H1 (cell line): ENCODE measurements around the gene MLEC. TPM values are rescaled to one million over a fixed set of nuclear protein-coding genes. Genes with fewer than 3 reads are reported as not detected.
A peak's percentile ranks its signal among the peaks of the same experiment; 100 is the strongest.

Experiments
- ASH2L ChIP-seq: fragments of 200-600, 300-600 bp; sonication (generic); IDR thresholded peaks from one replicate; pipeline ENCODE4 v1.7.1; 2017; ENCODE audit warnings: low read length
- CREB1 ChIP-seq: IDR thresholded peaks from 2 replicates; pipeline ENCODE4 v1.6.1; 2012; ENCODE audit warnings: inconsistent platforms
- CTCF ChIP-seq, 3 experiments: IDR thresholded peaks; 1 replicate in 2 of 3; 2 replicates in 1 of 3; pipeline versions ENCODE4 v1.5.1 to v1.6.1; 2011; ENCODE audit warnings: low read length in 3 of 3, mild to moderate bottlenecking in 3 of 3, inconsistent platforms in 2 of 3, low read depth in 1 of 3, moderate library complexity in 1 of 3; ENCODE audit not compliant: insufficient read depth in 1 of 3; ENCODE audit errors: control extremely low read depth in 1 of 3
- E2F6 ChIP-seq: IDR thresholded peaks from 2 replicates; pipeline ENCODE4 v1.6.1; 2012; ENCODE audit warnings: inconsistent platforms
- EGR1 ChIP-seq: IDR thresholded peaks from 2 replicates; pipeline ENCODE4 v1.6.1; 2011; ENCODE audit warnings: low read depth, low read length, borderline replicate concordance
- HDAC2 ChIP-seq, 2 experiments: fragments of 300-600 bp in 1 of 2; sonication (generic) in 1 of 2; IDR thresholded peaks; 2 replicates each; pipeline ENCODE4 v1.6.1; 2011 to 2012; ENCODE audit warnings: low read depth in 2 of 2, low read length in 2 of 2, mild to moderate bottlenecking in 2 of 2, moderate library complexity in 2 of 2, borderline replicate concordance in 1 of 2, inconsistent platforms in 1 of 2
- KDM4A ChIP-seq: IDR thresholded peaks from one replicate; pipeline ENCODE4 v1.7.1; 2012; ENCODE audit warnings: low read depth, mild to moderate bottlenecking, moderate library complexity, low read length, inconsistent platforms; ENCODE audit not compliant: severe bottlenecking
- PHF8 ChIP-seq: fragments of 200-600 bp; sonication (generic); conservative IDR thresholded peaks from 2 replicates; pipeline ENCODE4 v1.7.1; 2012; ENCODE audit warnings: low read depth, mild to moderate bottlenecking, inconsistent platforms, low read length, moderate library complexity
- RAD21 ChIP-seq, 2 experiments: IDR thresholded peaks in 1 of 2; conservative IDR thresholded peaks in 1 of 2; 2 replicates each; pipeline ENCODE4 v1.6.1; 2011; ENCODE audit warnings: low read depth in 2 of 2, low read length in 2 of 2, improper control_type of control experiment in 1 of 2, inconsistent platforms in 1 of 2, mild to moderate bottlenecking in 1 of 2, moderate library complexity in 1 of 2
- polyA plus RNA-seq, 7 experiments: library from polyadenylated mRNA; depleted of rRNA in 3 of 7; stranded (reverse) in 5 of 7; unstranded in 2 of 7; fragments of >200 nt in 5 of 7; fragments of 200-250 nt in 2 of 7; gene quantifications; 1 replicate in 5 of 7; 2 replicates in 1 of 7; 4 replicates in 1 of 7; pipeline versions ENCODE4 v1.2.1 to v1.2.3, GENCODE V29; 2011 to 2013; ENCODE audit warnings: missing spikeins in 2 of 7, mixed read lengths in 2 of 7
- total RNA-seq: library from RNA; stranded (reverse); fragmentation: NEBNext Ultra II Directional; extraction: Animal tissue kit (Norgen Biotek cat#: 25700); gene quantifications from 2 replicates; pipeline ENCODE4 v1.2.1, GENCODE V29; 2021

The MLEC gene
- total and polyA plus RNA-seq, 2 of the 8 experiments (the other 6 are each of a cell fraction or from before 2014, with no cell fraction given) = 37.1 to 260 TPM

DNA sequence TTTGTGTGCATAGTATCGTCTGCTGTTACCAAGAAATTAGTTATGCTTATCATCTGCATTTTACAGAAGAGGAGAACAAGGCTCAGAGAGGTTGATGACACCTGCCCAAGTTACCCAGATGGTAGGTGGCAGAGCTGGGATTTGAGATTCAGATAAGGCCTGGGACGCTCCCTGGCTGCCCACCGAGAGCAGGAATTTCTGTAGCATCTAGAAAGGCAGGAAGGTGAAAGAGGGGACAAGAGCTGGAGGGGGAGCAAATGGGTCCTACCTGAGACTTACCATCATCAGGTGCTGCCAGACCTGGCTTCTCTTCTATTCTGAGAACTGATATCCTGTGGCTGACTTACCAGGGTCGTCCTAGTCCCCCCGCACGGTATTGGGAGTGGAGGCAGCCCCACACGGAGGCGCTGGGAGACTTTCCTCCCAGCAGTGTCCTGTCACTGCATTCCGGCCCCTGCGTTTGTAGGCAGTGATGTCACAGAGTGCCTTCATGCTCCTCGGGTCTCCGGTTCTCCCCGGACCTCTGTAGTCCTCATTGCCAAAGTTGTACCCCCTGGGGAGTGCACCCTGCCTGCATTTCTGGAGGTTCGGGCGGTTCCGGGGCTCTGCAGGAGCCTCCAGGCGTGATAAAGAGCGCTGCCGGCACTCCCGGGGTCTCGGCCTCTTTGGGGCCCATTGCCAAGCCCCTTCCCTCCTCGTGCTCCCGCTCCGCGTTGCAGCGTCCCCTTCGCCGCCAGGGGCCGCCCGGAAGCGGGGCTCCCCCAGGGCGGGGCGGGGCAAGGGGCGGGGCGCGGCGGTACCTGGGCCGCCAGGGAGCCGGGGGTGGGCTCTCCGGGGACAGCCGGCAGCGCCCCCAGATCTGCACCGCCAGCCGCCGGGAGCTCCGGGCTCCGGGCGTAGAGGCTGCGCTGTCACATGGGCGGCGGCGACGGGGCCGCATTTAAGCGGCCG lies 46.9 kb upstream of the MLEC start, which contains the start of gene CABP1 (continued):
- TF ChIP-seq EGR1 = no peak
- 0 out of 4 replicates have a peak, but pooled peaks of 1 of the 2 experiments have one; percentile 41 for TF ChIP-seq HDAC2 (IDR thresholded peaks at IDR 0.05; ENCODE audit: borderline replicate concordance in 1 of 2, low read depth in 2 of 2, low read length in 2 of 2)
- TF ChIP-seq PHF8 = 0 out of 2 replicates have a peak, but pooled peaks have one; percentile 28
- peak; percentile 93 for TF ChIP-seq ASH2L
- peak in 1 of 2 experiments; percentile 38; a peak in 2 of 4 replicates for TF ChIP-seq RAD21 (IDR thresholded peaks at IDR 0.05 in 1 of 2, conservative IDR thresholded peaks at IDR 0.05 in 1 of 2; ENCODE audit: low read depth in 2 of 2, low read length in 2 of 2)
- TF ChIP-seq CTCF (IDR thresholded peaks at IDR 0.05; ENCODE audit: control extremely low read depth in 1 of 3, insufficient read depth in 1 of 3, low read depth in 1 of 3, low read length in 3 of 3) = peak; percentile 34 to 56 (median 50)
- peak; percentile 31 for TF ChIP-seq KDM4A
- peak; percentile 5; the same call in 1 of the 2 replicates for TF ChIP-seq CREB1
- TF ChIP-seq E2F6 = peak; percentile 46; the same call in 1 of the 2 replicates
